Stimulated activated naive B cell treated with anti-CD40 and anti-IgM and Interleukin-4, amounts not matched to agents 10 μg/mL and 1 μg/mL and 100 μg/mL, for 72 hours (primary cell): Measurements from ENCODE around the gene A4GALT.
A peak's percentile ranks its signal among the peaks of the same experiment; 100 is the strongest.
"Not testable (repeated sequence)": the region's sequence is repeated elsewhere in the genome, so short reads cannot be mapped to it uniquely, and the experiment has no call there.

Source experiments
- ATAC-seq, 2 donors: fragments of 150-1000 bp; cut with Tn5 transposase; replicated peaks; 2 replicates each; pipeline ENCODE4 v1.10.0; 2021; ENCODE audit warnings: moderate library complexity in 1 of 2
- DNase-seq: peaks from one replicate; pipeline ENCODE4 v3.0.0; 2021
- H3K27ac Mint-ChIP-seq: one replicate; pipeline ENCODE4 v1.8.0; 2022; ENCODE audit warnings: mild to moderate bottlenecking, mixed read lengths
- H3K27me3 Mint-ChIP-seq, 2 donors: one replicate each; pipeline ENCODE4 v1.8.0; 2022; ENCODE audit warnings: mixed read lengths in 2 of 2
- H3K36me3 Mint-ChIP-seq, 2 donors: one replicate each; pipeline ENCODE4 v1.8.0; 2022; ENCODE audit warnings: mixed read lengths in 2 of 2, mild to moderate bottlenecking in 1 of 2
- H3K4me1 Mint-ChIP-seq, 2 donors: one replicate each; pipeline ENCODE4 v1.8.0; 2022; ENCODE audit warnings: mixed read lengths in 2 of 2, mild to moderate bottlenecking in 1 of 2
- H3K4me3 Mint-ChIP-seq, 2 donors: one replicate each; pipeline ENCODE4 v1.8.0; 2022; ENCODE audit warnings: mild to moderate bottlenecking in 2 of 2, mixed read lengths in 2 of 2, moderate library complexity in 1 of 2
- H3K9me3 Mint-ChIP-seq, 2 donors: one replicate each; pipeline ENCODE4 v1.8.0; 2022; ENCODE audit warnings: mixed read lengths in 2 of 2, mild to moderate bottlenecking in 1 of 2

The A4GALT gene

DNA sequence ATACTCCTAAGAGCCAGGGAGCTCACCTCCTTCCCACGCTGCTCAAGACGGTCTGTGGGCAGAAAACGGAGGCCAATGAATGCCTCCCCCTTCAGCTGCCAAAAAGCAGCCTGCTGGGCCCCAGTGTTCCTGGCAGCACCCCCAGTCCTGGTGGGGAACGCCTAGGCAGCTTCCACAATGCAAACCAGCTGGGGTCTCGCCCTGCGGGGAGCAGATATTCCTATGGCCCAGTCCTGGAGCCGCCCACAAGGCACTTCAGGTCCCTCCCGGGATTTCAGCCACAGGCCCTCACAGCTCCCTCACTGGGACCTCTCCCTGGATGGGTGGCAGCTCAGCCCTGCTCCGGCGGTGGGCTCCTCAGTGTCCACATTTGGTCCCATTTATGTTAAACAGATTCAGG, 29.2 kb downstream of the A4GALT start:
- H3K36me3 Mint-ChIP-seq: peaks cover 0 to 3% of the 10 kb centered on the region in 2 donors
- no peaks in the 10 kb centered on the region for H3K27me3 Mint-ChIP-seq
- H3K9me3 Mint-ChIP-seq: no peaks in the 10 kb centered on the region
- peaks cover 33 to 51% of the 10 kb centered on the region in 2 donors for H3K4me1 Mint-ChIP-seq
- H3K27ac Mint-ChIP-seq: no peak overlapping the region
- no peak overlapping the region for H3K4me3 Mint-ChIP-seq
- DNase-seq (no peak), ATAC-seq (no peak)

DNA sequence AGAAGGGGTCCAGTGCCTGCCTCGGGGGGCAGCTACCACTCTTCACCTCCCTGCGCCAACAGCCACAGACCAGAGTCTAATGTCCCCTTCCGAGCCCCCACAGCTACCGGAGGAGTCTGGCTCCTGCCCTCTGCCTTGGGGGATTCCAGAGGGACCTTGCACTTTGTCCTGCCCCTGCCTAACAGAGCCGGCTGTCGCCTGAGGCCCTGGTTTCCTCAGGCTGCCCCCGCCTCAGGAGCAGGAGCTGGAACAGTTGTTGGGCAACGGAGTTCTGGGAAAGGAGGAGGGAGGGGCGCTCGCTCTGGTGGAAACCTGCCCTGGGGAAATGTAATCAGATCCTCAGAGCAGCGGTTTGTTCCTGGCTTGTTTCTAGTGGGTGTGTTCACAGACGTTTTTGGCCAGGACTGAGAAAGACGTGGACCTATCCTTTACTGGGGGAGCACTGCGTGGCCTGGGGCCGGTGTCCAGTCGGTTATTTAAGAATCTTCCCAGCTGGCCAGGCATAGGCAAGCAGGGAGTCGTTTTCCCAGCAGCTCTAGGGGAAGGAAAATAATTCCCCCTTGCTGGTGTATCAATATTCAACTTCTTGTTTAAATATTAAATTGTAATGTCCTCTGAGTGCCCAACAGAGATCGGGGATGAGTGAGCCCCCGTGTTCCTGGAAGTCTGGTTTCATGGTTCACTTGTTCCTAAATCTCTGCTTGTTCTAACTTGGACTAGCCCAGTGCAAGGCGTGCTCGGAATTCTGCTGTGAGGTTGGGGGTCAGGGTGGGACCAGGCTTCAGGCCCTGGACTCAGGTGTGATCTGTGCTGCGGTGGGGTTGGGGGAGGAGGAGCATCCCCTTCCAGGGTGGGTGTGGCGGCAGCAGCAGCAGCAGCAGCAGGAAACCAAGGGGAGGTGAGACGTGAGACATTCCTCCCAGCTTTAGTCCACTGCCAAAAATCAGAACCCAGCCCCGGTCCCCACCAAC, 32.1 kb downstream of the A4GALT start:
- H3K27ac Mint-ChIP-seq: no peak overlapping the region

DNA sequence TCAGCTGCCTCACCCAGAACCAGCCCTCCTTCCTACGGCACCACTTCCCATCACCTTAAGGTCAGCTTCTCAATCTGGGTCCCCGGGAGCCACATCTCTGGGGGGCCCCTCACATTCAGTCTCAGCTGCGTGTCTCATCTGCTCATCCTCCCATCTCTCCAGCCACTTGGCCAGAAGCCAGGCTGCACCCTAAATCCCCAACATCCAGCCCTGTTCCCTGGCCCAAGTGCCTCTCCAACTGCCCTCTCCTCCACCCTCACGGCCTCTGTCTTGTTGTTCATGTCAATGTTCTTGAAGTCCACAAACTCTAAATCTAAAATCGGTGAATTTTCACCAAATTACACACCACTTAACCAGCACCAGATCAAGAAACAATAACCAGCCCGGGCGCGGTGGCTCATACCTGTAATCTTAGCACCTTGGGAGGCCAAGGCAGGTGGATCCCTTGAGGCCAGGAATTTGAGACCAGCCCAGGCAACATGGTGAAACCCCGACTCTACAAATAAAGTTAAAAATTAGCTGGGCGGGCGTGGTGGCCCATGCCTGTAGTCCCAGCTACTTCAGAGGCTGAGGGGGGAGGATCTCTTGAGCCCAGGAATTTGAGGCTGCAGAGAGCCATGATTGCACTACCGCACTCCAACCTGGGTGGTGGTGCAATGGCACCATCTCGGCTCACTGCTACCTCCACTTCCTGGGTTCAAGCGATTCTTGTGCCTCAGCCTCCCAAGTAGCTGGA, 33.7 kb downstream of the A4GALT start:
- Mint-ChIP-seq H3K4me1 (peaks cover 13 to 27% of the 10 kb centered on the region in 2 donors), H3K27me3 (peaks cover 4 to 9% of the 10 kb centered on the region in 2 donors), H3K9me3 (no peaks in the 10 kb centered on the region), H3K36me3 (no peaks in the 10 kb centered on the region), H3K27ac (peak overlapping the region; percentile 3), H3K4me3 (no peak overlapping the region)
- ATAC-seq (no peak), DNase-seq (no peak)

More for the DNA sequence above, 32.1 kb downstream of the A4GALT start:
- no peaks in the 10 kb centered on the region for H3K9me3 Mint-ChIP-seq
- H3K27me3 Mint-ChIP-seq: peaks cover under 1 to 4% of the 10 kb centered on the region in 2 donors
- H3K4me3 Mint-ChIP-seq: no peak overlapping the region
- DNase-seq (no peak), ATAC-seq (no peak)
- no peaks in the 10 kb centered on the region for H3K36me3 Mint-ChIP-seq
- H3K4me1 Mint-ChIP-seq: peaks cover 28 to 37% of the 10 kb centered on the region in 2 donors

DNA sequence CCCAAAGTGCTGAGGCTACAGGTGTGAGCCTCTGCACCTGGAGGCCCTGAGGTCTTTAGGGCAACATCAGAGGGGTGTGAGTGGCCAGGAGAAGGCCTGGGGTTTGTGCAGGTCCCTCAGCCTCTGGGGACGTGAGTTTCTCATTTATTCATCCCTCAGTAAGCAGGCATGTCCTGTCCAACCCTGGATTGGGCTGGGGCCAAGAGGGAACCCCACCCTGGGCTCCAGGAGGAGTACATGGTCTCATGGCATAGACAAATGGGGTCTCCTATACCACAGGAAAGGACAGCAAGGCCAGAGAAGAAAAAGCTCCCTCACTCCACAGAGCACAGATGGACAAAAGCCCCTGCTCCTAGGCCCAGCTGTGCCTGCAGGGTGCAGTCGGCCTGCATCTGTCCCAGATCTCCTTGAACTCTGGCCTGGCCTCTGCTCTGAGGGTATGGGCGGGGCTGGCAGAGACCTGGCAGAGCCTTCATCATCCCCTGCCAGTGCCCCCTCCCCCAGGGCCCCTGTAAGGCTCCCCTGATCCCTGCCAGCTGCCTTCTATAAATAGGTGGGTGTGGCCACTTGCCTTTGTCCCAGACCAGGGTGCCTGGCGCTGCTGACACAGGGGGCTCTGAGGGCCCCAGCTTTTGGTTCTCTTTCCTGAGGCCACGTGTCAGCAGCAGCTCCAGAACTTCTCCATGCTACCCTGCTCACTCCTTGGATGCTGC, 34.6 kb downstream of the A4GALT start:
- H3K27me3 Mint-ChIP-seq: peaks cover 4 to 9% of the 10 kb centered on the region in 2 donors
- H3K4me3 Mint-ChIP-seq: no peak overlapping the region
- no peaks in the 10 kb centered on the region for H3K36me3 Mint-ChIP-seq
- DNase-seq: no peak
- H3K27ac Mint-ChIP-seq: peak overlapping the region; percentile 3
- peaks cover 10 to 19% of the 10 kb centered on the region in 2 donors for H3K4me1 Mint-ChIP-seq
- no peaks in the 10 kb centered on the region for H3K9me3 Mint-ChIP-seq
- no peak for ATAC-seq

DNA sequence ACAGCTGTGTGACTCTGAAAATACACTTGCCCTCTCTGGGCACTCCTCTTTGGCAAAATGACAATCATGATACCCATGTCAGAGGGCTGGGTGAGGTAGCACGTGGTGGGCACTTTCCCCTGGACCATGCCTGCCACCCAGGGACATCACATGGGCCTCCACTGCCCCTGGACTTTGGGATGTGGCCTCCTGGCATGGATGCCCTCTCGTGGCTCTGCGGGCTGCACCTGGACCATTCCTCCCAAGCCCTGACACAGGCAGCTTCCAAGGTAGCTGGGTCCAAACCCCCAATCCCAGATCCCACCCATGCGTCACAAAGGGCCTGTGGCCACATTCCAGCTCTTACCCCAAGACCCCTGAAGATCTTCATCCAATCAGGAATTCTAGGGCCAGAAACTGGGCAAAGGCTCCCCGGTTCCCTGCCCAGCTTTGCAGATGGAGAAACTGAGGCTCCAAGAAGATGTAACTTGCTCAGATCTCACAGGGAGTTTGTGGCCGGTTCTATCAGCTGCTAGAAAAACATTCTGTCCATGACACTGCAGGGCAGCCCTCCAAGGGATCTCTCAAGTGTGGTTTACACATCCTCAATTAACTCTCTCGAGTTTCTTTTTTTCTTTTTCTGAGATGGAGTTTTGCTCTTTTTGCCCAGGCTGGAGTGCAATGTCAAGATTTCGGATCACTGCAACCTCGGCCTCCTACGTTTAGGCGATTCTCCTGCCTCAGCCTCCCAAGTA, 36.0 kb downstream of the A4GALT start:
- peaks cover 4 to 9% of the 10 kb centered on the region in 2 donors for H3K27me3 Mint-ChIP-seq
- DNase-seq: no peak
- H3K4me1 Mint-ChIP-seq: peaks cover 10 to 14% of the 10 kb centered on the region in 2 donors
- H3K36me3 Mint-ChIP-seq: peaks cover 3 to 6% of the 10 kb centered on the region in 2 donors
- no peak for ATAC-seq
- H3K4me3 Mint-ChIP-seq: no peak overlapping the region
- H3K9me3 Mint-ChIP-seq: peaks cover 3 to 4% of the 10 kb centered on the region in 2 donors
- H3K27ac Mint-ChIP-seq: no peak overlapping the region

DNA sequence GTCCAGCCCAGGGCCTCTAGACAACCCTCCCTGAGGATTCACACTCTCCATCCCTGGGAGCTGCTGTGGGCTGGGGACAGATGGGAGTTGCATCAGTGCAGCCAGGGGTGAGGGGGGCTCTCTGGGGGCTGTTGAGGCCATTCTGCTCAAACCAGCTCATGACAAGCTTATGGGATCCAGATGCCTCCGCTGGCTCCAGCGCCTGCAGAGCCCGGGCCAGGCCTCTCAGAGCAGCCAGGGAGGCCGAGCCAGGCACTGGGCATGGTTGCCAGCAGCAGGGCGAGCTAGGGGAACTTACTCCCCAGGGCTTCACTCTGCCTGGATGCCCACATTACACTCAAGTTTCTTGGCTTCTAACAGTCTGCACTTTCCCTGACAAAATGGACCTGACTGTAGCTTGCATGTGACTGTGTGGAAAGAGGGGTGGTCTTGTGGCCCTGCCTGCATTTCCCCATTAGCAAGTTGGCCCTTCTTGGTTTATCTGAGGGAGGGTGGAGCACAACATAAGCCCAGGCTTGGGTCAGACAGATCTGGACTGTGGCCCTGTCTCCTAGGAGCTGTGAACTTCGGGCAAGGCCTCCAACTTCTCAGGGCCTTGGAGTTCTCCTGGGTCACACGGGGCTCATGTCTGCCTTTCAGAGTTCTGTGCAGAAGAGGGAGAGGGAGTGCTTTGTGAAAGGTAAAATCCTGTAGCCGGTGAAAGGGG, 36.9 kb downstream of the A4GALT start:
- ATAC-seq: no peak
- Mint-ChIP-seq H3K4me1 (peaks cover 8 to 14% of the 10 kb centered on the region in 2 donors), H3K27ac (no peak overlapping the region), H3K36me3 (peaks cover 6 to 13% of the 10 kb centered on the region in 2 donors), H3K9me3 (peaks cover 10% of the 10 kb centered on the region in 2 donors), H3K4me3 (no peak overlapping the region), H3K27me3 (peaks cover 4 to 9% of the 10 kb centered on the region in 2 donors)
- DNase-seq: no peak

DNA sequence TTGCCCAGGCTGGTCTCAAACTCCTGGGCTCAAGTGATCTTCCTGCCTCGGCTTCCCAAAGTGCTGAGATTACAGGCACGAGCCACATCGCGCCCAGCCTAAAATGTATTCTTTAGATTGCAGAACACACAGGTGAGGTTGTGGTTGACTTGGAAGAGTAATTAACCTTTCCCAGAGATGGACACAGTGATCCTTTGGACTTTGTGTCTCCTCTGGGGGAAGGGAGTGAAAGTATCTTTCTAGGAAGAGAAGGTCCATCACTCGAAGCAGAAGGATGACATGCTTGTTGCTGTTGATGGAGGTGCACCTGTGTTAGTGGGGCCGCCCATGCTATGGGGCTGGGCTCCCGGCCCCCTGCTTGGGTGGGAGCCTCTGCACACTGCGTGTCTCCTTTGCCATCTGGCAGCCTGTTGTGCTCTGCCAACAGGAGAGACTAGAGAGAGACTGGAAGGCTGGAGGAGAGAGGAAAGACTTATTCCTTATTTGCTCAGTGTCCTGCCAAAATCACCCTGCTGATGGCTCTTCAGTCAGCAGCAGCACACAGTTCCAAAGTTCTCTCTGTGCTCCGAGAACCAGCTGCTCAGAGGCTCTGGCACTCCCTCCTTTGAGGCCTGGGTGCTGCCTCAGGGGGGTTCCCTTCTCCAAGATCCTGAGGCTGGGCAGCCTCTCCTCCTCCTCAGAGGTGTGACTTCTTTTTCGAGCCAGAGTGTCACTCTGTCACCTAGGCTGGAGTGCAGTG, 38.4 kb downstream of the A4GALT start:
- H3K27ac Mint-ChIP-seq: no peak overlapping the region
- H3K27me3 Mint-ChIP-seq: peaks cover 4 to 9% of the 10 kb centered on the region in 2 donors
- ATAC-seq (no peak), DNase-seq (no peak)
- H3K4me1 Mint-ChIP-seq: peaks cover 8 to 14% of the 10 kb centered on the region in 2 donors
- peaks cover 9 to 24% of the 10 kb centered on the region in 2 donors for H3K36me3 Mint-ChIP-seq
- no peak overlapping the region for H3K4me3 Mint-ChIP-seq
- peaks cover 17% of the 10 kb centered on the region in 2 donors for H3K9me3 Mint-ChIP-seq

DNA sequence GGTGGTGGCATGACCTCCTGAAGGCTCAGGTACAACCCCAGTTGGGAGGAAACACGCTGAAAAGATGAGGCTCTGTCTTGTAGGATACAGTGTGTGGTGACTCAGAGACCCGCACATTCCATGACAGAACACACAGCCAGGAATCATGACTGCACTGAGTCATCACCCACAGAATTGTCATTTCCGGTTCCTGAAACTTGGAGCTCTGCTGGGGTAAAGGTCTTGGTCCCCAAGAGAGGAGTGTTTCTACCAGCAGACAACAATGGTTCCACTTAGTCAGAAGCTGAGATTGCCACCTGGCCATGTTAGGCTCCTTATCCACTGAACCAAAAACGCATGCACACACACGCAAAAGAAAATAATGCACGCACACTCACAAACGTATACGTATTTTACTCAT, 40.0 kb downstream of the A4GALT start:
- peaks cover 3 to 15% of the 10 kb centered on the region in 2 donors for H3K4me1 Mint-ChIP-seq
- H3K27me3 Mint-ChIP-seq: peaks cover 4 to 9% of the 10 kb centered on the region in 2 donors
- no peak overlapping the region for H3K4me3 Mint-ChIP-seq
- no peak for DNase-seq
- peak in 1 of 2 donors; percentile 51 for ATAC-seq
- peaks cover 17% of the 10 kb centered on the region in 2 donors for H3K9me3 Mint-ChIP-seq
- H3K36me3 Mint-ChIP-seq: peaks cover 9 to 24% of the 10 kb centered on the region in 2 donors
- H3K27ac Mint-ChIP-seq: no peak overlapping the region

DNA sequence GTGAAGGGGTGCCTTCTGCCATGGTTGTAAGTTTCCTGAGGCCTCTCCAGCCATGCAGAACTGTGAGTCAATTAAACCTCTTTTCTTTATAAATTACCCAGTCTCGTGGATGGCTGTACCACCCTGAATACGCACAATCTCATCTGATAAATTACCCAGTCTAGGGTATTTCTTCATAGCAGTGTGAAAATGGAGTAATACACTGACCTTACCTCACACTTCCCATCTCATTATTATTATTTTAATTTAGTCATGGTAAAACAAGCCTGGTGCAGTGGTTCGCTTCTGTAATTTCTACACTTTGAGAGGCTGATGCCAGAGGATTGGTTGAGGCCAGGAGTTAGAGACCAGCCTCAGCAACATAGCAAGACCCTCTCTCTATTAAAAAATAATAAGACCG, 41.0 kb downstream of the A4GALT start:
- Mint-ChIP-seq H3K27me3 (peaks cover 4 to 9% of the 10 kb centered on the region in 2 donors), H3K9me3 (peaks cover 17% of the 10 kb centered on the region in 2 donors), H3K36me3 (peaks cover 9 to 24% of the 10 kb centered on the region in 2 donors), H3K4me3 (no peak overlapping the region), H3K4me1 (peaks cover 3 to 15% of the 10 kb centered on the region in 2 donors), H3K27ac (no peak overlapping the region)
- ATAC-seq (no peak), DNase-seq (no peak)

DNA sequence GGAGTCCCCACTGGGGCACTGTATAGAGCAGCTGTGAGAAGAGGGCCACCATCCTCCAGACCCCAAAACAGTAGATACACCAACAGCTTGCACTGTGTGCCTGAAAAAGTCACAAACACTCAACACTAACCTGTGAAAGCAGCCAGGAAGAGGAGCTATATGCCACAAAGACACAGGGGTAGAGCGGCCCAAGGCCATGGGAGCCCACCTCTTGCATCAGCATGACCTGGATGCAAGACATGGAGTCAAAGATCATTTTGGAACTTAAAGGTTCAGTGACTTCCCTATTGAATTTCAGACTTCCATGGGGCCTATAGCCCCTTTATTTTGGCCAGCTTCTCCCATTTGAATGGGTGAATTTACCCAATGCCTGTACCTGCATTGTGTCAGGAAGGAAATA, 41.8 kb downstream of the A4GALT start:
- Mint-ChIP-seq H3K9me3 (peaks cover 17% of the 10 kb centered on the region in 2 donors), H3K27ac (no peak overlapping the region), H3K4me1 (peaks cover 2 to 15% of the 10 kb centered on the region in 2 donors), H3K4me3 (no peak overlapping the region), H3K36me3 (peaks cover 9 to 24% of the 10 kb centered on the region in 2 donors), H3K27me3 (peaks cover 1 to 9% of the 10 kb centered on the region in 2 donors)
- no peak for ATAC-seq
- no peak for DNase-seq

DNA sequence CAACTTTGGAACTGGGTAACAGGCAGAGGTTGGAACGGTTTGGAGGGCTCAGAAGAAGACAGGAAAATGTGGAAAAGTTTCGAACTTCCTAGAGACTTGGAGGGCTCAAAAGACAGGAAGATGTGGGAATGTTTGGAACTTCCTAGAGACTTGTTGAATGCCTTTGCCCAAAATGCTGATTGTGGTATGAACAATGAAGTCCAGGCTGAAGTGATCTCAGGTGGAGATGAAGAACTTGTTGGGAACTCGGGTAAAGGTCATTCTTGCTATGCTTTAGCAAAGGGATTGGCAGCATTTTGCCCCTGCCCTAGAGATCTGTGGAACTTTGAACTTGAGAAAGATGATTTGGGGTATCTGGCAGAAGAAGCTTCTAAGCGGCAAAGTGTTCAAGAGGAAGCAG, 42.7 kb downstream of the A4GALT start:
- H3K27ac Mint-ChIP-seq, H3K27me3 Mint-ChIP-seq, ATAC-seq, DNase-seq, H3K4me1 Mint-ChIP-seq, H3K4me3 Mint-ChIP-seq: not testable (repeated sequence)
- Mint-ChIP-seq H3K9me3 (peaks cover 17% of the 10 kb centered on the region in 2 donors), H3K36me3 (peaks cover 9 to 24% of the 10 kb centered on the region in 2 donors)

DNA sequence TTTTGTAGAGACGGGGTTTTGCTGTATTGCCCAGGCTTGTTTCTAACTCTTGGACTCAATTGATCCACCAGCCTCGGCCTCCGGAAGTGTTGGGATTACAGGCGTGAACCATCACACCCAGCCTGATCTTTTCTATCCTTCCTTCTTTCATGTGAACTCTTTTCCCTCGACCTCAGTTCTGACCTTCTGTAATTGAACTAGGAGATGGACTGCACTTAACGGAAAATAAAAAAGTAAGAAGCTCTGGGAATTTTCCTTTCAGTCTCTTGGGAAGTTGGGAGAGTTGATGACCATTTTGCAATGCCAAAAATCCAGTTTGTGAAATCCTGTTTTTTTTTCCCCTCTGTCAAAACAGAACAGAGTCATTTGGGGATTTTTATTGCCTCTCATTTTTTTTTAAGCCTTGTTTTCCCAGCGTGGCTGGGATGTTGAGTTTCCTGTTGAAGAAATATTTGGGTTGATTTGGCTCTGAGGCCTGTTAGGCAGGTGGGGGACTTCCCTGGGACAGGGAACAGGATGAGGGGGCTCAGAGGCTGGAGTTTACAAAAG, 44.5 kb downstream of the A4GALT start:
- no peak overlapping the region for H3K4me3 Mint-ChIP-seq
- DNase-seq (no peak), ATAC-seq (no peak)
- peak overlapping the region; percentile 38 for H3K27ac Mint-ChIP-seq
- no peaks in the 10 kb centered on the region for H3K27me3 Mint-ChIP-seq
- peaks cover 17% of the 10 kb centered on the region in 2 donors for H3K9me3 Mint-ChIP-seq
- peaks cover 9 to 24% of the 10 kb centered on the region in 2 donors for H3K36me3 Mint-ChIP-seq
- peaks cover 11 to 20% of the 10 kb centered on the region in 2 donors for H3K4me1 Mint-ChIP-seq
